ENCODE data around the gene DNAH2. TPM values are rescaled to one million over a fixed set of nuclear protein-coding genes. Genes with fewer than 3 reads are reported as not detected.

The DNAH2 gene
- total and polyA plus RNA-seq, 2 of the 13 experiments (the other 11 are each of a cell fraction or from before 2014, with no cell fraction given), result not detected

DNA sequence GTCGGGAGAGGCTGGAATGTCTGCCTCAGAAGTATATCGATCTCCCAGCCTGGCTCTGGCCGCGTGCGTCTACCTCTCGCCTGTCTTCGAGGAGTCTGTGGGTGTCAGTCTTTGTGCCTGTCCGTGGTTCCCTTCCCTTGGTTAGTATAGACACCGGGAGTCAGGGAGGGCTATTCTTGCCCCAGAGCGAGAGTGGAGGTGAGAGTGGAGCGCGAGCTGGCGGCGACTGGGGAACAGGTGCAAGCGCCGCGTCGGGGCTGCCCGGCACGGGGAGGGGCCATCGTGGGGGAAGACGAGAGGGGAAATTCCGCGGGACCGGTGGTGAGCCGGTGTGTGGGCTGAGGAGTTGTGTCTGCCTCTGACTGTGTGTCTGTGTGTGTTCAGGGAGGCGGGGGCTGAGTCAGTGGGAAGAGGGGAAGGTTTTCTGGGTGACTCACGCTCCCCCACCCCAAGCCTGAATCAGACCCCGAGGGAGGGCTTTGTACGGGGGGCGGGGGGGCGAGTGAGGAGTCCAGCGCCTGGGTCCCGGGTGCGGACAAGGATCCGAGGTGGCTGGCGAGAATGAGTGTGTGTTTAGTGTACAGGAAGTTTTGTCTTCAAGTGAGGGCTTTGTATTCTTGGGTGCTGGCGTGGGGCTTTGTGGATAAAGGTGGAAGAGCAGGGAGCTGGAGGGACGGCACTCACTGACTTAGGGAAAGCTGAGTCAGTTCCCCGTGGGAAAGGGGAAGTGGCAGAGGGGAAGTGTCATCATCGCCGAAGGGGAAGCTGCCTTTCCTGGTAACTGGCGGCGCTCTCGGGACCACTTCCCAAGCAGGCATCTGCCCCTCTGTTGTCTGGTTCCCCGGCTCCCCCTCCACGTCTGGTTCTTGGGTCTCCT, 125.1 kb downstream of the DNAH2 start (continued):
- TF ChIP-seq ZNF552 (CRISPR knock-in tag; IDR thresholded peaks at IDR 0.05; ENCODE audit: borderline replicate concordance) (no peak), ZNF879 (CRISPR knock-in tag; IDR thresholded peaks at IDR 0.05) (no peak), CCAR2 (optimal IDR thresholded peaks at IDR 0.05; ENCODE audit: low read depth, low read length) (no peak), GABPA (IDR thresholded peaks at IDR 0.05; ENCODE audit: low read depth, low read length) (peak; percentile 20; the same call in 1 of the 2 replicates), GABPA (CRISPR knock-in tag; IDR thresholded peaks at IDR 0.05; ENCODE audit: low read depth) (peak; percentile 50), MED1 (CRISPR knock-in tag; IDR thresholded peaks at IDR 0.05) (0 out of 2 replicates have a peak, but pooled peaks have one; percentile 9), ATF3 (CRISPR knock-in tag; IDR thresholded peaks at IDR 0.05) (0 out of 2 replicates have a peak, but pooled peaks have one; percentile 55), RFX5 (IDR thresholded peaks at IDR 0.05; ENCODE audit: low read depth, low read length) (no peak), ZNF557 (CRISPR knock-in tag; IDR thresholded peaks at IDR 0.05) (no peak), XBP1 (CRISPR knock-in tag; IDR thresholded peaks at IDR 0.05) (no peak), ZNF589 (CRISPR knock-in tag; conservative IDR thresholded peaks at IDR 0.05) (no peak), RXRB (CRISPR knock-in tag; IDR thresholded peaks at IDR 0.05; ENCODE audit: borderline replicate concordance) (no peak), NR1H2 (CRISPR knock-in tag; IDR thresholded peaks at IDR 0.05; ENCODE audit: borderline replicate concordance, low read depth) (no peak), SMARCC2 (IDR thresholded peaks at IDR 0.05) (no peak)
- TF ChIP-seq, protein P1, sequence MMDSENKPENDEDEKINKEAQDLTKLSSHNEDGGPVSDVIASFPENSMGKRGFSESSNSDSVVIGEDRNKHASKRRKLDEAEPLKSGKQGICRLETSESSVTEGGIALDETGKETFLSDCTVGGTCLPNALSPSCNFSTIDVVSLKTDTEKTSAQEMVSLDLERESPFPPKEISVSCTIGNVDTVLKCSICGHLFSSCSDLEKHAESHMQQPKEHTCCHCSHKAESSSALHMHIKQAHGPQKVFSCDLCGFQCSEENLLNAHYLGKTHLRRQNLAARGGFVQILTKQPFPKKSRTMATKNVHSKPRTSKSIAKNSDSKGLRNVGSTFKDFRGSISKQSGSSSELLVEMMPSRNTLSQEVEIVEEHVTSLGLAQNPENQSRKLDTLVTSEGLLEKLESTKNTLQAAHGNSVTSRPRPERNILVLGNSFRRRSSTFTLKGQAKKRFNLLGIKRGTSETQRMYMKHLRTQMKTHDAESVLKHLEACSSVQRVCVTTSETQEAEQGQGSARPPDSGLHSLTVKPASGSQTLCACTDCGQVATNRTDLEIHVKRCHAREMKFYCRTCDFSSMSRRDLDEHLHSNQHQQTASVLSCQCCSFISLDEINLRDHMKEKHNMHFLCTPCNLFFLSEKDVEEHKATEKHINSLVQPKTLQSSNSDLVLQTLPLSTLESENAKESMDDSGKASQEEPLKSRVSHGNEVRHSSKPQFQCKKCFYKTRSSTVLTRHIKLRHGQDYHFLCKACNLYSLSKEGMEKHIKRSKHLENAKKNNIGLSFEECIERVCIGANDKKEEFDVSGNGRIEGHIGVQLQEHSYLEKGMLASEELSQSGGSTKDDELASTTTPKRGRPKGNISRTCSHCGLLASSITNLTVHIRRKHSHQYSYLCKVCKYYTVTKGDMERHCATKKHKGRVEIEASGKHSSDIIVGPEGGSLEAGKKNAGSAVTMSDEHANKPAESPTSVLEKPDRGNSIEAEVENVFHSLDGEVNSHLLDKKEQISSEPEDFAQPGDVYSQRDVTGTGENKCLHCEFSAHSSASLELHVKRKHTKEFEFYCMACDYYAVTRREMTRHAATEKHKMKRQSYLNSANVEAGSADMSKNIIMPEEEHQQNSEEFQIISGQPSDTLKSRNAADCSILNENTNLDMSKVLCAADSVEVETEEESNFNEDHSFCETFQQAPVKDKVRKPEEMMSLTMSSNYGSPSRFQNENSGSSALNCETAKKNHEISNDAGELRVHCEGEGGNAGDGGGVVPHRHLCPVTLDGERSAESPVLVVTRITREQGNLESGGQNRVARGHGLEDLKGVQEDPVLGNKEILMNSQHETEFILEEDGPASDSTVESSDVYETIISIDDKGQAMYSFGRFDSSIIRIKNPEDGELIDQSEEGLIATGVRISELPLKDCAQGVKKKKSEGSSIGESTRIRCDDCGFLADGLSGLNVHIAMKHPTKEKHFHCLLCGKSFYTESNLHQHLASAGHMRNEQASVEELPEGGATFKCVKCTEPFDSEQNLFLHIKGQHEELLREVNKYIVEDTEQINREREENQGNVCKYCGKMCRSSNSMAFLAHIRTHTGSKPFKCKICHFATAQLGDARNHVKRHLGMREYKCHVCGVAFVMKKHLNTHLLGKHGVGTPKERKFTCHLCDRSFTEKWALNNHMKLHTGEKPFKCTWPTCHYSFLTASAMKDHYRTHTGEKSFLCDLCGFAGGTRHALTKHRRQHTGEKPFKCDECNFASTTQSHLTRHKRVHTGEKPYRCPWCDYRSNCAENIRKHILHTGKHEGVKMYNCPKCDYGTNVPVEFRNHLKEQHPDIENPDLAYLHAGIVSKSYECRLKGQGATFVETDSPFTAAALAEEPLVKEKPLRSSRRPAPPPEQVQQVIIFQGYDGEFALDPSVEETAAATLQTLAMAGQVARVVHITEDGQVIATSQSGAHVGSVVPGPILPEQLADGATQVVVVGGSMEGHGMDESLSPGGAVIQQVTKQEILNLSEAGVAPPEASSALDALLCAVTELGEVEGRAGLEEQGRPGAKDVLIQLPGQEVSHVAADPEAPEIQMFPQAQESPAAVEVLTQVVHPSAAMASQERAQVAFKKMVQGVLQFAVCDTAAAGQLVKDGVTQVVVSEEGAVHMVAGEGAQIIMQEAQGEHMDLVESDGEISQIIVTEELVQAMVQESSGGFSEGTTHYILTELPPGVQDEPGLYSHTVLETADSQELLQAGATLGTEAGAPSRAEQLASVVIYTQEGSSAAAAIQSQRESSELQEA (CRISPR knock-in tag; IDR thresholded peaks at IDR 0.05; ENCODE audit: not compliant biosample characterization), result no peak
- TF ChIP-seq, protein P2, sequence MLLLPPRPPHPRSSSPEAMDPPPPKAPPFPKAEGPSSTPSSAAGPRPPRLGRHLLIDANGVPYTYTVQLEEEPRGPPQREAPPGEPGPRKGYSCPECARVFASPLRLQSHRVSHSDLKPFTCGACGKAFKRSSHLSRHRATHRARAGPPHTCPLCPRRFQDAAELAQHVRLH (CRISPR knock-in tag; IDR thresholded peaks at IDR 0.05; ENCODE audit: borderline replicate concordance, low read depth), result 0 out of 2 replicates have a peak, but pooled peaks have one; percentile 42
- TF ChIP-seq, protein P3, sequence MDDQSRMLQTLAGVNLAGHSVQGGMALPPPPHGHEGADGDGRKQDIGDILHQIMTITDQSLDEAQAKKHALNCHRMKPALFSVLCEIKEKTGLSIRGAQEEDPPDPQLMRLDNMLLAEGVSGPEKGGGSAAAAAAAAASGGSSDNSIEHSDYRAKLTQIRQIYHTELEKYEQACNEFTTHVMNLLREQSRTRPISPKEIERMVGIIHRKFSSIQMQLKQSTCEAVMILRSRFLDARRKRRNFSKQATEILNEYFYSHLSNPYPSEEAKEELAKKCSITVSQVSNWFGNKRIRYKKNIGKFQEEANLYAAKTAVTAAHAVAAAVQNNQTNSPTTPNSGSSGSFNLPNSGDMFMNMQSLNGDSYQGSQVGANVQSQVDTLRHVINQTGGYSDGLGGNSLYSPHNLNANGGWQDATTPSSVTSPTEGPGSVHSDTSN (CRISPR knock-in tag; IDR thresholded peaks at IDR 0.05; ENCODE audit: borderline replicate concordance), result no peak
- TF ChIP-seq, protein P4, sequence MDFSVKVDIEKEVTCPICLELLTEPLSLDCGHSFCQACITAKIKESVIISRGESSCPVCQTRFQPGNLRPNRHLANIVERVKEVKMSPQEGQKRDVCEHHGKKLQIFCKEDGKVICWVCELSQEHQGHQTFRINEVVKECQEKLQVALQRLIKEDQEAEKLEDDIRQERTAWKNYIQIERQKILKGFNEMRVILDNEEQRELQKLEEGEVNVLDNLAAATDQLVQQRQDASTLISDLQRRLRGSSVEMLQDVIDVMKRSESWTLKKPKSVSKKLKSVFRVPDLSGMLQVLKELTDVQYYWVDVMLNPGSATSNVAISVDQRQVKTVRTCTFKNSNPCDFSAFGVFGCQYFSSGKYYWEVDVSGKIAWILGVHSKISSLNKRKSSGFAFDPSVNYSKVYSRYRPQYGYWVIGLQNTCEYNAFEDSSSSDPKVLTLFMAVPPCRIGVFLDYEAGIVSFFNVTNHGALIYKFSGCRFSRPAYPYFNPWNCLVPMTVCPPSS (IDR thresholded peaks at IDR 0.05), result no peak
